Measurements from ENCODE around the gene CHKA. TPM values are rescaled to one million over a fixed set of nuclear protein-coding genes. Genes with fewer than 3 reads are reported as not detected.

The CHKA gene
- total and polyA plus RNA-seq, 2 donors from 2014 or later, result 23.2 to 26.3 TPM

DNA sequence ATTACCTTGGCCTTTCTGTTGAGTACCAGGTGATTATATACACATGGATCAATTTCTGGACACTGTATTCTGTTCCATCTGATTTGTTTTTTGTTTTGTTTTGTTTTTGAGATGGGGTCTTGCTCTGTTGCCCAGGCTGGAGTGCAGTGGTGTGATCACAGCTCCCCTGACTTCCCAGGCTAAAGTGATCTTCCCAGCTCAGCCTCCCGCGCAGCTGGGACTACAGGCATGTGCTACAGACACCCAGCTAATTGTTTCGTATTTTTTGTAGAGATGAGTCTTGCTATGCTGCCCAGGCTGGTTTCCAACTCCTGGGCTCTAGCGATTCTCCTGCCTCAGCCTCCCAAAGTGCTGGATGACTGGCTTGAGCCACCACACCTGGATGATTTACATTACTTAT, 63.4 kb downstream of the CHKA start:
- DNase-seq, result no peak
- no peak for FAIRE-seq
- Histone ChIP-seq H3K9me3 (ENCODE audit: control insufficient read depth in 2 of 3, insufficient read depth in 1 of 3, low read length in 3 of 3) (no peaks in the 10 kb centered on the region), H3K4me1 (ENCODE audit: control insufficient read depth in 2 of 3, insufficient read depth in 2 of 3, low read depth in 1 of 3, low read length in 3 of 3) (no peaks in the 10 kb centered on the region), H3K4me3 (ENCODE audit: low read length in 3 of 3) (no peak overlapping the region), H3K27ac (ENCODE audit: low read depth in 2 of 2, low read length in 2 of 2) (no peak overlapping the region), H3K36me3 (ENCODE audit: control insufficient read depth in 2 of 3, insufficient read depth in 3 of 3, low read length in 3 of 3) (peaks cover 0 to 20% (median 12%) of the 10 kb centered on the region in 3 donors), H3K9ac (ENCODE audit: low read length in 3 of 3) (no peak overlapping the region), H3K27me3 (ENCODE audit: control insufficient read depth, insufficient read depth, low read length) (no peaks in the 10 kb centered on the region)
- TF ChIP-seq, protein P1, sequence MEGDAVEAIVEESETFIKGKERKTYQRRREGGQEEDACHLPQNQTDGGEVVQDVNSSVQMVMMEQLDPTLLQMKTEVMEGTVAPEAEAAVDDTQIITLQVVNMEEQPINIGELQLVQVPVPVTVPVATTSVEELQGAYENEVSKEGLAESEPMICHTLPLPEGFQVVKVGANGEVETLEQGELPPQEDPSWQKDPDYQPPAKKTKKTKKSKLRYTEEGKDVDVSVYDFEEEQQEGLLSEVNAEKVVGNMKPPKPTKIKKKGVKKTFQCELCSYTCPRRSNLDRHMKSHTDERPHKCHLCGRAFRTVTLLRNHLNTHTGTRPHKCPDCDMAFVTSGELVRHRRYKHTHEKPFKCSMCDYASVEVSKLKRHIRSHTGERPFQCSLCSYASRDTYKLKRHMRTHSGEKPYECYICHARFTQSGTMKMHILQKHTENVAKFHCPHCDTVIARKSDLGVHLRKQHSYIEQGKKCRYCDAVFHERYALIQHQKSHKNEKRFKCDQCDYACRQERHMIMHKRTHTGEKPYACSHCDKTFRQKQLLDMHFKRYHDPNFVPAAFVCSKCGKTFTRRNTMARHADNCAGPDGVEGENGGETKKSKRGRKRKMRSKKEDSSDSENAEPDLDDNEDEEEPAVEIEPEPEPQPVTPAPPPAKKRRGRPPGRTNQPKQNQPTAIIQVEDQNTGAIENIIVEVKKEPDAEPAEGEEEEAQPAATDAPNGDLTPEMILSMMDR (IDR thresholded peaks at IDR 0.05; ENCODE audit: borderline replicate concordance, extremely low read depth, insufficient read depth), result no peak
- intact Hi-C loops (cut with DNase I), result no loop called here

DNA sequence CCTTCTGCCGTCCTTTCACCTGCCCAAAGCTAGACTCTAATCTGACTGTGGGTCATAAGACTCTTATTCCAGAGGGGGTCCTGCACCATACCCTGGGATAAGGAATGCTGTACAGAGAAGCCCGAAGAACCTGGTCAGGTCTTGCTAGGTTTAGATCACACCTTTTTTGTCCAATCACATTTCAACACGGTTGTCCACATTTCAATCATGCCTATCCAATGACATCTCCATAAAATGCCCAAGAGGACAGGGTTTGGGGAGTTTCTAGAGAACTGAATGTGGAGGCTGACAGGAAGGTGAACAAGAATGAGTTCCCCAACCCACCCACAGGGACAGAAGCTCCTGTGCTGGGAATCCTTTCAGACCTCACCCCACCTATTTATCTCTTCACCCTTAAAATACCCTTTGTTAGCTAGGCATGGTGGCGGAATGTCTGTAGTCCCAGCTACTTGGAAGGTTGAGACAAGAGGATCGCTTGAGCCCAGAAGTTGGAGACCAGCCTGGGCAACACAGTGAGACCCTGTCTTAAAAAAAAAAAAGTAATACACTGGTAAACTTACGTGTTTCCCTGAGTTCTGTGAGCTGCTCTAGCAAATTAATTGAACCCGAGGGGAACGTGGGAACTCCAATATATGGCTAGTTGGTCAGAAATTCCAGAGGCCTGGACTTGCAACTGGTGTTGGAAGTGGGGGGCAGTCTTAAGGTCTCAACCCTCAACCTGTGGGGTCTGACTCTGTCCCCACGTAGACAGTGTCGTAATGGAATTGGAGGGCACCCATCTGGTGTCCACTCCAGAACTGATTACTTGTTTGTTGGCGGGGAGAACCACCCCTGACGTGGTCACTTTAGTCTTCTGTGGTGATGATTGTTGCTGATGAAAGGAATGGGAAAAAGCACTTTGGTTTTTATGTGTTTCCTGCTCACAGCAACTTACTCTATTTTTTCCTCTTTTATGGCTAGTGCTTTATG, 64.6 kb downstream of the CHKA start:
- no peak for DNase-seq
- Histone ChIP-seq H3K4me3 (ENCODE audit: low read length in 3 of 3) (no peak overlapping the region), H3K4me1 (ENCODE audit: control insufficient read depth in 2 of 3, insufficient read depth in 2 of 3, low read depth in 1 of 3, low read length in 3 of 3) (no peaks in the 10 kb centered on the region), H3K9ac (ENCODE audit: low read length in 3 of 3) (no peak overlapping the region), H3K9me3 (ENCODE audit: control insufficient read depth in 2 of 3, insufficient read depth in 1 of 3, low read length in 3 of 3) (no peaks in the 10 kb centered on the region), H3K27ac (ENCODE audit: low read depth in 2 of 2, low read length in 2 of 2) (no peak overlapping the region), H3K36me3 (ENCODE audit: control insufficient read depth in 2 of 3, insufficient read depth in 3 of 3, low read length in 3 of 3) (peaks cover 0 to 11% (median 6%) of the 10 kb centered on the region in 3 donors), H3K27me3 (ENCODE audit: control insufficient read depth, insufficient read depth, low read length) (no peaks in the 10 kb centered on the region)
- intact Hi-C loops (cut with DNase I), result no loop called here
- no peak for FAIRE-seq
- TF ChIP-seq, protein P1 (IDR thresholded peaks at IDR 0.05; ENCODE audit: borderline replicate concordance, extremely low read depth, insufficient read depth), result no peak

DNA sequence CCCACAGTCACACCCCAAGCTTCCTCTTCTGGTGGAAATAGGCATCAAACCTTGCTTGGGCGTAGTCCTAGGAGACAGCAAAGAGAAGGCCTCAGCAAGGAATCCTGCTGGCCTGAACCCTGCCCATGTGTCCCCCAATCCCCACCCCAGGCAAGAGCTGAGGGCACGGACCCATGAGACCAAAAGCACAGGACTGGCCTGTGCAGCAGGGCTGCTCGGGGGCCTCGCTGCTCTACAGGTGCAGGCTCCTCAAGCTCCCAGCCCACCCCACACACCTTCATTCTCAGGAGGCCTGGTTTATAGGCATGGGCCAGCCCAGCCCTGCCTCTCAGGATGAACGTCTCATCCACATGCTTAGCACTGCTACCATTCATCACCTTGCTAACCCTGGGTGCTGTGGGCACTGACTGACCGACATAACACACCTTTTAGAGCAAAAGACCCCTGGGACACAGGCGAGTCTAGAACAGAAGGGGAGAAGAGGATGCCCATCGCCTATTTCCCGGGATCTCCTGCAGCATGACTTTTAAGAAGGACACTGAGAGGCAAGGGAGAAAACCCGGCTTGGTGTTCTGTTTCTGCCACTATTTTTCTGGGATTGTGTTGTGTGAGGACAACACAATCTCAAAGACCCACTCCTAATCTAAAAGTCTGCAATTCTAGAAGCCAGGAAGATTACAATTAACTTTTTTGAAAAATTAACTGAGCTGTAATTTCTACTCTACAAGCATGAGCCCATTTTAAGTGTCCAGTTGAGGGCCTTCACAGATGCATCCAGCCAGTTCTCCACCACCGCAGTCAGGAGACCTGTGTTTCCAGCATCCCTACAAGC, 67.0 kb downstream of the CHKA start:
- no peaks in the 10 kb centered on the region for H3K4me1 ChIP-seq (ENCODE audit: control insufficient read depth in 2 of 3, insufficient read depth in 2 of 3, low read depth in 1 of 3, low read length in 3 of 3)
- H3K36me3 ChIP-seq (ENCODE audit: control insufficient read depth in 2 of 3, insufficient read depth in 3 of 3, low read length in 3 of 3), result peaks cover 0 to 8% (median 3%) of the 10 kb centered on the region in 3 donors
- H3K27ac ChIP-seq (ENCODE audit: low read depth in 2 of 2, low read length in 2 of 2), result no peak overlapping the region
- H3K9me3 ChIP-seq (ENCODE audit: control insufficient read depth in 2 of 3, insufficient read depth in 1 of 3, low read length in 3 of 3), result no peaks in the 10 kb centered on the region
- DNase-seq, result no peak
- no peak overlapping the region for H3K9ac ChIP-seq (ENCODE audit: low read length in 3 of 3)
- intact Hi-C loops (cut with DNase I), result no loop called here
- TF ChIP-seq, protein P1 (IDR thresholded peaks at IDR 0.05; ENCODE audit: borderline replicate concordance, extremely low read depth, insufficient read depth), result no peak
- no peaks in the 10 kb centered on the region for H3K27me3 ChIP-seq (ENCODE audit: control insufficient read depth, insufficient read depth, low read length)
- no peak for FAIRE-seq
- no peak overlapping the region for H3K4me3 ChIP-seq (ENCODE audit: low read length in 3 of 3)
